Measurements from ENCODE around the gene TMEM30B. TPM values are rescaled to one million over a fixed set of nuclear protein-coding genes. Genes with fewer than 3 reads are reported as not detected.

Gene TMEM30B
- total and polyA plus RNA-seq, 10 of the 15 experiments (the other 5 are each of a cell fraction or from before 2014, with no cell fraction given) = 0.10 TPM; not detected in 9

DNA sequence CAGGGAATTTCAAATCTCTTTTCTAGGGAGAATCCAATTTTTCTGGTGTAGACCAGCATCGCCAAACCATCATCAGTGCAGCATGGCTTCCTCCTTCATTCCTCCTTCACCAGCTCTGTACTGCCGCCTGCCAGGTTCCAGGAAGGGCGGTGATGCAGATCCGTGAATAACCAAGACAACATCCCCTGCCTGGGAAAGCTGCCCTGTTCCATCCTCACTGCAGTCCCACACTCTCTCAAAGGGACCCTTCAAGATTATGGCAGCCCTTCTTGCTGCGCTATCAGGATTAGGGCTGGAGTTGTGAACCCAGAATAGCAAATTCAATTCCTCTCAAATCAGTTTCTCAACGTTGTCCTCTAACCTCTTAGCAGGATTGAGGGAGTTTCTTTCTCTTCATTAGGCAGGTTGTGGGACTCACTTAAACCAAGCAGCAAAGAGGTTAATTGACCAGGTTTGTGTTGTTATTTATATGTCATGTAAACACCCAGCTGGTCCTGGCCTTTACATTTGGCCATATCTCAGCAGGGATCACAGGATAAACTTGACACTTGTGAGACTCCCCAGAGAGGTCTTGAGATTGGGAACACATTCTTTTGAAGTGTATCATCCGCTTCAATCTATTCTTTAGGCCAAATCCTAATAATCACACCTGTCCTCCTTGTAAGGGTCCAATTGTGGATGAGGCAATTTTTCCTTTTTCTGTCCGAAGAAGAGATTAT lies 26.2 kb downstream of the TMEM30B start (continued):
- TF ChIP-seq, protein P1, sequence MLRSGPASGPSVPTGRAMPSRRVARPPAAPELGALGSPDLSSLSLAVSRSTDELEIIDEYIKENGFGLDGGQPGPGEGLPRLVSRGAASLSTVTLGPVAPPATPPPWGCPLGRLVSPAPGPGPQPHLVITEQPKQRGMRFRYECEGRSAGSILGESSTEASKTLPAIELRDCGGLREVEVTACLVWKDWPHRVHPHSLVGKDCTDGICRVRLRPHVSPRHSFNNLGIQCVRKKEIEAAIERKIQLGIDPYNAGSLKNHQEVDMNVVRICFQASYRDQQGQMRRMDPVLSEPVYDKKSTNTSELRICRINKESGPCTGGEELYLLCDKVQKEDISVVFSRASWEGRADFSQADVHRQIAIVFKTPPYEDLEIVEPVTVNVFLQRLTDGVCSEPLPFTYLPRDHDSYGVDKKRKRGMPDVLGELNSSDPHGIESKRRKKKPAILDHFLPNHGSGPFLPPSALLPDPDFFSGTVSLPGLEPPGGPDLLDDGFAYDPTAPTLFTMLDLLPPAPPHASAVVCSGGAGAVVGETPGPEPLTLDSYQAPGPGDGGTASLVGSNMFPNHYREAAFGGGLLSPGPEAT (IDR thresholded peaks at IDR 0.05; ENCODE audit: low read depth) = no peak

DNA sequence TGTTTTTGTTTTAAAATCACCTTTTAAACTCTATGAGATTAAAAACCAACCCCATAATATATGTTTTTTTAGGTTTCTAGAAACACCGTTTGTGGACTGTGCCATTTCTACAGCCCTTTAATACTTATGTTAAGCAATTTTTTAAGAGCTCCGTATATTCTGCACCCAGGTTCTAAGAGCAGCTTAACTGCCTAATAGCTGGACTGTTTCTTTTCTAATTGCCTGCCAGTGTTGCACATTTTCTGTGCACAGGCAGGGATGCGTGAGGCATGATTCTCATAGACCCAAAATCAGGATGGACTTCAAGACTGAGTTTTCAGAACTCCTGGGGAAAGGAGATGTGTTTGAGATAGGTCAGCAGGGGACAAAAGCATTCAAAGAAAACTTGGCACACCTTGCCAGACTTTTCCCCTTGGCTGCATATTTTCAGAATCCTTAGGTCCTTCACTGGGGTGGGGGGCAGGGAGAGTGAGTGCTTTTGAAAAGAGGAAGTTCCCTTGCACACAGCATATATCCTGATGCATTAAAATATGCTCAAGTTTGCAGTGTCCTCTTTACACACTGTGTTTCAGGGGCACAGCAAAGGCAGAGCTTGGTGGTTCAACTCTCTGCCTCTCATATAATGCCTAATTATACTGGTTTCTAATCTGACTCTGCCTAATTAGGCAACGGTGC lies 27.9 kb downstream of the TMEM30B start:
- ATAC-seq = peak; percentile 66
- Histone ChIP-seq H3K27ac (ENCODE audit: control insufficient read depth, insufficient read depth) (no peak overlapping the region), H2AFZ (ENCODE audit: control insufficient read depth, low read depth, low read length) (no peak overlapping the region), H3K27me3 (replicated peaks in 1 of 2; ENCODE audit: control insufficient read depth in 2 of 2, insufficient read depth in 2 of 2, low read length in 1 of 2) (no peaks in the 10 kb centered on the region), H3K36me3 (ENCODE audit: control insufficient read depth in 2 of 2, insufficient read depth in 2 of 2, low read length in 1 of 2) (no peaks in the 10 kb centered on the region), H3K4me2 (ENCODE audit: control insufficient read depth, insufficient read depth) (no peak overlapping the region), H4K20me1 (ENCODE audit: control insufficient read depth, insufficient read depth) (no peaks in the 10 kb centered on the region), H3K9ac (ENCODE audit: control insufficient read depth, insufficient read depth, low read length) (no peak overlapping the region), H3K4me3 (no peak overlapping the region), H3K79me2 (ENCODE audit: control insufficient read depth, insufficient read depth, low read length) (no peaks in the 10 kb centered on the region), H3K4me1 (ENCODE audit: control insufficient read depth, insufficient read depth, low read length) (no peaks in the 10 kb centered on the region), H3K9me3 (replicated peaks; ENCODE audit: control insufficient read depth, insufficient read depth, low read length) (no peaks in the 10 kb centered on the region)
- in situ Hi-C loops (cut with MboI) = loop anchor here (5.0 to 10.0 kb wide), 3 partner anchors 226 to 898 kb away; no protein-coding TSS in a partner anchor
- no TSS peak for BruUV-seq (replicated peaks)
- ChIA-PET RAD21 (ENCODE audit: unreplicated experiment) (interaction anchor here (0.5 to 4.8 kb wide), 4 partner anchors 227 to 1000 kb away, joined by 3 to 36 read pairs (median 6); no protein-coding TSS in a partner anchor), CTCF (interaction anchor here (0.5 to 5.5 kb wide), 20 partner anchors 9 to 1199 kb away, joined by 3 to 72 read pairs (median 4); no protein-coding TSS in a partner anchor), SMC1A (ENCODE audit: uncharacterized antibody, unreplicated experiment) (interaction anchor here (0.6 to 5.1 kb wide), 5 partner anchors 15 to 646 kb away, joined by 3 to 34 read pairs (median 3); no protein-coding TSS in a partner anchor), POLR2A (no interaction called here)
- no peak for DNase-seq (ENCODE audit: low read depth, low spot score)
- no peak for TF ChIP-seq CHD4 (IDR thresholded peaks at IDR 0.05)
- no peak for TF ChIP-seq TAF1 (IDR thresholded peaks at IDR 0.05; ENCODE audit: borderline replicate concordance, low read depth, low read length)
- TF ChIP-seq SPI1 (IDR thresholded peaks at IDR 0.05; ENCODE audit: borderline replicate concordance, insufficient read depth, low read depth, low read length) = peak; percentile 41; the same call in 1 of the 2 replicates
- 40% methylated on average over 4 of the region's 4 CpGs for WGBS (ENCODE audit: insufficient coverage, insufficient replicate concordance, low lambda C conversion rate, missing lambda C conversion rate)
- intact Hi-C loops (cut with micrococcal nuclease; ENCODE audit: unreplicated experiment) = loop anchor here (10.0 kb wide), 1 partner anchor 528 kb away; the partner anchor contains the start of gene SIX4
- FAIRE-seq = no peak
